ENCODE measurements around the gene SMG1.
"Not testable (repeated sequence)": the region's sequence is repeated elsewhere in the genome, so short reads cannot be mapped to it uniquely, and the experiment has no call there.

SMG1 gene

DNA sequence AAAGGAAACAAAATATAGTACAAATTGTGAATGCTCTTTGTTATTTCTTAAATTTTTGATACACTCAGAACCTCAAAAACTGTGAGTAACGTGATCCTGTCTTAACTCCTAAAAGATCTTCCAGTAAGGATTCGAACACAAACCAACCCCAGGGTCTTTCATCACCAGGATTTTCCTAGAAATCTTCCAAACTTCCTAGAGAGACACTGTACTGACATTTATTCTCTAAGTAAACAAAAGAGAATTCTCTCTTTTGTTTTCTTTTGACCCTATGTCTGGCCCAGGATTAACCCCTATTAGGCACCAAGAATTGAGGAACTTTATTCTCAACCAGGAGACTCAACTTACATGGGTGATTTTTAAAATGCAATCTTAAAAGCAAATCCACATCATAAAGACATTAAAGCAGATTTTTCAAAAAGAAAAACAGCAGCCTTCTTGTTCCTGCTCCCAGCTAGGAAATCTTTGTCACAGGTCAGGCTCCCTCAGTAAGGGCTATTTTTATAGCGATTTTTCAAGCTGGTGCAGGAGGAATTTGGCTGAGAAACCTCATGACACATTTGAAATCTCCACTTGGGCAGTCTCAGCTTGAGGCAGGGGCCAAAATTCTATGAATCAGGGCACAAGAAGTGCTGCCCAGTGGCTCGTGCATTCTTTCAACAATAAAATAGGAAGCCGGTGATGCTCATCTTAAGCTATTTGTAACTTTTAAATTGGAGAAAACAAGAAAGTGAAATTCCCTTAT is 6.2 kb upstream of the SMG1 start:
- DNase-seq: no peak

DNA sequence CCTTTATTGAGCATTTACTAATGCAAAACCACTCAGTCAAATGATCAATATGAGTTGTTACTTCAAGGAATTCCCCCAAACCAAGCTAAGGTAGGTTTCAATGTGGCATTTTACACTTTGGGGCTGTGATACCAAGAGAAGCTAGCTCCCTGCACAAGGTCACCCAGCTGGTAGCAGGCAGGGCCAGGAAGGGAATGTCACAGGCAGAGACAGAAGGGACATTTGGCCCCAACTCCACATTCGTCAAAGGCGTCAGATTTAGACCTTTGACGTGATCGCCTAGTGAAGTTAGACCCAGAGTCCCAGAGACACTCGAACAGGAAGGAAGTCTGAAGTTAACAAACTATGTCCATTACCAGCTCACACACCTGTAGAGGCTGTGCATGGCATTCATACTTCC is 5.5 kb upstream of the SMG1 start:
- no peak for DNase-seq

- not testable (repeated sequence) for DNase-seq
Measured at GRCh38 chr16:18930095-18930494, 3.9 kb upstream of the SMG1 start.

GRCh38 chr16:18928073-18928472 is 1.9 kb upstream of the SMG1 start:
- not testable (repeated sequence) for DNase-seq

- peak; percentile 69 for DNase-seq
Measured at GRCh38 chr16:18925215-18925985, 808 bp downstream of the SMG1 start.

DNA sequence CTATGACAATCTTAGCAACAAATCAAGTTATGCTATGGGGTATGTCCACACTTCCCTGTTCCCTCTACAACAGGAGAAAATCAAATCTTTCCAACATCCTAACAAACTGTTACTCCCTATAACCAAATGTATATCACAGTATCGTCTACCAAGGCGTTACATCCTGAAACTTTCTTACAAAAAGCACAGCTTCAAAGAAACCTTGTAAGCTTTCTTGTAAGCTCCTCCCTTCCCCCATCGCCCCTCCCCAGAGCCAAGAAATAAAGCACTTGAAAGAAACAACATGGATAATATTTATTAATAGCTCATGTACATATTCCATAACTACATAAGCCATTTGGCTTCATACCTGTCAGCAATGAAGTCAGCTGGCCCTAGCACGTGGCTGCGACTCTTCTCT is 2.3 kb downstream of the SMG1 start:
- peak; percentile 24 for DNase-seq

- DNase-seq: peak; percentile 35
Measured at GRCh38 chr16:18923124-18923523, 3.1 kb downstream of the SMG1 start.

- not testable (repeated sequence) for DNase-seq
Measured at GRCh38 chr16:18909585-18909984, 16.6 kb downstream of the SMG1 start.

DNA sequence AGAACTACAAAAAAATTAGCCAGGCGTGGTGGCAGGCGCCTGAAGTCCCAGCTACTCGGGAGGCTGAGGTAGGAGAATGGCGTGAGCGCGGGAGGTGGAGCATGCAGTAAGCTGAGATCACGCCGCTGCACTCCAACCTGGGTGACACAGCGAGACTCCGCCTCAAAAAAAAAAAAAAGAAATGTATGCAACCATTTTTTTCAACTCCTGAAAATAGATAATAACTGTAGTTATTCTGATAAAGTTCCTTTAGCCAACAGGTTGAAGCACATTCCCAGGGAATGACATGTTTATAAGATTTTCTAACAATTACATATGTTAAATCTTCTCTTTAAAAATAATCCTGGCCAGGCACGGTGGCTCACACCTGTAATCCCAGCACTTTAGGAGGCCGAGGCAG is 17.5 kb downstream of the SMG1 start:
- not testable (repeated sequence) for DNase-seq

DNA sequence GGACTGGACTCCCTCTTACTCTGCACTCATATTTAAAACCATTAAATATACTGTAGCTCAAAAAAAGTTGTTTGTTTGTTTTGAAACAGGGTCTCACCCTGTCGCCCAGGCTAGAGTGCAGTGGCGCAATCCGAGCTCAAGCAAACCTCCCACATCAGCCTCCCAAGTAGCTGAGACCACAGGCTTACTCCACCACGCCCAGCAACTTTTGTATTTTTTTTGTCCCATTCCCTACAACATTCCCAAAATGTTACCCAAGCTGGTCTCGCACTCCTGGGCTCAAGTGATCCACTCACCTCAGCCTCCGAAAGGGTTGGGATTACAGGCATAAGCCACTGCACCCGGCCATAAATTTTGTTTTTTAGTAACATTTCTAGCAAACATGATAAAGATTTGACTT is 23.4 kb downstream of the SMG1 start:
- DNase-seq: not testable (repeated sequence)

DNA sequence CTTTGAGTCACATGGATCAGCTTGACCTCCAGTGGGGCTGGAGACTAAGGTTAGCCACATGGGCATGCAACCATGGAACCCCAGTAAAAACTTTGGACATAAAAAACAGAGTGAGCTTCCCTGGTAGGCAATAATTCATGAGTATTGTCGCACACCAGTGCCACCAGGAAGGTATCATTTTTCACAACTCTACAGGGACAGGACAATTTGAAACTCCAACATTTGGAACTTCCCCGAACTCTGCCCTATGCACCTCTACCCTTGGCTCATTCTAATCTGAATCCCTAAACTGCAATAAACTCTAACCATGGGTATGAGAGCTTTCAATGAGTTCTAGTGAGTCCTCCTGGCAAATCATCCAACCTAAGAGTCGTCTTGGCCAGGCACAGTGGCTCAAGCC is 24.2 kb downstream of the SMG1 start:
- DNase-seq: not testable (repeated sequence)

DNA sequence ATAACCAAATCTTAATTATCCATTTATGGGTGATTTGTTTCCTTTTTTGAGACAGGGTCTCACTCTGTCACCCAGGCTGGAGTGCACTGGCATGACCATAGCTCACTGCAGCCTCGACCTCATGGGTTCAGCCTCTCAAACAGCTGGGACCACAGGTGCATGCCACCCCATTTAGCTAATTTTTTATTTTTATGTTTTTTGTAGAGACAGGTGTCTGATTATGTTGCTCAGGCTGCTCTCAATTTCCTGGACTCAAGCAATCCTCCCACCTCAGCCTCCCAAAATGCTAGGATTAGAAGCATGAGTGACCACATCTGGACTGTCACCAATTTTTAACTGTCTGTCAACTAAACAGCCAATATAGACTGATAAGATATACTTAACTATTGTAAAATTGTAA is 25.0 kb downstream of the SMG1 start:
- not testable (repeated sequence) for DNase-seq

GRCh38 chr16:18884456-18884855 is 41.8 kb downstream of the SMG1 start:
- DNase-seq: not testable (repeated sequence)

DNA sequence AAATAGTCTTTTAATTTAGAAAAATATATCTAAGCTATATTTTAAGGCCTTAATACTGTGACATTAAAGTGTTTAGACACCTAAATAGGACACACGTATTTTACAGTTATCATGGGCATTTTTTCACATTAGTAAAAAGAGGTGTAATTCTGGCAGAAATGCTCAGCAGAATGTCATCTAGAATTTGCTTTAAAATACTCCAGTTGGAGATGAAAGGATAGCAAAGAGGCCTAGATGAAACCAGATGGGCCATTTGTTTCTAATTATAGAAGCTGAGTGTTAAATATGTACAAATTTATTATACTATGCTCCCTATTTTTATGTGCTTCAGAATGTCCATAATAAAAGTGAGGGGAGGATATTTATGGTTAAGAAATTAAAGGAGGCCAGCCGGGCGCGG is 48.5 kb downstream of the SMG1 start:
- not testable (repeated sequence) for DNase-seq

DNA sequence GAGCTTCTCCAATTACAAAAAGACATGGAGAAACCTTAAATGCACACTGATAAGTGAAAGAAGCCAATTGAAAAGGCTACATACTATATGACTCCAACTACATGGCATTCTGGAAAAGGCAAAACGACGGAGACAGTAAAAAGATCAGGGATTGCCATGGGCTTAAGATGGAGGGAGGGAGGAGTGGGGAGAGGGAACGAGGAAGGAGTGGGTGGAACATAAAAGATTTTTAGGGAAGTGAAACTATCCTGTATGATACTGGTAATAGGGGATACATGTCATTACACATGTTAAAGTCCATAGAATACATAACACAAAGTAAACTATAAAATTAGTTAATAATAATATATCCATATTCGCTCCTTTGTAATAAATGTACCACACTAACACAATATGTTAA is 48.9 kb downstream of the SMG1 start:
- DNase-seq: not testable (repeated sequence)

DNA sequence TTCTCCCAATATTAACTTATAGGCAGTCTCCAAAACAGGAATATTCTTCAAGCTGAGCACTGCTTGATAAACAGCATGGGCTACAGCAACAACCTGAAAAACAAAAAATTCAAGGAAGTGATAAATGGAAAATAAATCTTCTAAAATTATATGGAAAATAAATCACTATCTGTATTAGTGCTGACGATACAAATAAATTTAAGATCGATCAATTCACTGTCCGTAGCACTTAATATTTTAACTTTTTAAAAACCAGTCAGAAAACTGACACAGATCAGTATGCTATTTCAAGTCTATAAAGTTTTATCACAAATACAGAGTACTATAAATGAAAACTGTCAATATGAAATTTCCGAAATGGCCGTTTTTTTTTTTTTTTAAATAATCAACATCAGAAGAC is 49.9 kb downstream of the SMG1 start:
- not testable (repeated sequence) for DNase-seq

GRCh38 chr16:18869043-18869771 is 57.0 kb downstream of the SMG1 start:
- peak; percentile 2 for DNase-seq

- not testable (repeated sequence) for DNase-seq
Measured at GRCh38 chr16:18866277-18866823, 59.9 kb downstream of the SMG1 start.

DNA sequence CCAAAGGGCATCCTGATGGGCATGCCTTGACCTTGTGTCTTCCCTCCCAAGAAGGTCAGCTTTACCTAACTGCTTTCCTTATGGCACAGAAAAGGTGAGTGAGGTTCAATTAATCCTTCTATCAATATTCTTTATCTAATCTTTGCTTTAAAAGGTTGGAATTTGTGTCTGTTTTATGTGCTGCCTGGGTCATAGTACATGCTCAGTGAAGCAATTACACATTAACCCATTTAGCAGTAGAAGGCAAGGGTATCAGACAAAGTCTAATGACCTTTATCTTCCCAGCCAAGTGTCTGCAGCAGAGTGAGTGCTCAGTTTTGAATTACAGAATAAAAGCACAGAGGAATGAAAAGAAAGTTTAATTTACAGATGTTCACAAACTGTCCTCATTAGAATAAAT is 63.3 kb downstream of the SMG1 start:
- DNase-seq: not testable (repeated sequence)

DNA sequence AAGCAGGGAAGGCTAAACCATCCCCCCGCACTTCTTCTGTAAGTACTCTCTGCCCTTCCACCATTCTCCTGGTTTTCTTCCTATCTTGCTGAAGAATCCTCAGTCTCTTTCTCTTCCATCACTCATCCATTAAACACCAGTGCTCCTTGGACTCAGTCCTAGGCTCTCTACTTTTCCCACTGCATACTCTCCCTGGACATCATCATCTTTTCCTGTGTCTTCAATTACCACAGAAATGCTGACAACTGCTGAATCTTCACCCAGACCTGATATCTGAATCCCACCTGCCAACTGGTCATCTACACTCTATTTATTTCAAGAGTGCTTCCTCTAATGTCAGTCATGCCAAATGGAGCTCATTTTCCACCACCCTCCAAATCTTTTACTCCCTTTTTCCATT is 71.0 kb downstream of the SMG1 start:
- DNase-seq: no peak

DNA sequence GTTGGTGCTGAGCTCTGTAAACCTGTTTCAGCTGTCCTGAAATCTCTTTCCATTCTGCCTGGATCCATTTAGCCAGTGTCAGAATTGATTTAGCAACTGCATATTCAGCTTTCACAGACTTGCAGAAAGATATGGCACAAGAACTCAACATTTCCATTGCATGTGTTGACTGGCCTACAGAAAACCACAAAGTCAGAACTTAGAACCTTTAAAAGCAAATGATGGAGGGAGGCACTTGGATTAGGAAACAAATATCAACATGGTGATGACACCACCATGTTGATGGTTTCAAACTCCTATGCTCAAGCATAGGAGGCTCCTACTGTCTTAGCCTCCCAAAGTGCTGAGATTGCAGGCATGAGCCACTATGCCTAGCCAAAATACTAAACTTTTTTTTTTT is 72.5 kb downstream of the SMG1 start:
- DNase-seq: no peak

DNA sequence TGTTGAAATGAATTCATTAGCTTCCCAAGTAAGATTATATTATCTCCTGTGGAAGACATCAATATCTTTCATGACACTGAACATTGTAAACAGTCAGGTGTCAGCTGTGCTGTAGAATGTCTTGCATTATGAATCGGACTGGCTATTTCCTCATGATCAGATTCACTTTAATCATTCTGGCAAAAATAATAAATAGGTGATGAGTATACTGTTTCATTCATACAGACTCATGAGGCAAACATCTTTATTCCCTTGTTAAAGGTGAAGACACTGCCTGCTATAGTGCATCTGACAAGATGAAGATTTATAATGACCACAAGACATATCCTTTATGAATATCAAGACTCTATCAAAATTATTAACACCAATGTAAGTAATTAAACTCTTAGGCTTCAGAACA is 73.6 kb downstream of the SMG1 start:
- DNase-seq: no peak

GRCh38 chr16:18846416-18846815 is 79.8 kb downstream of the SMG1 start:
- no peak for DNase-seq
